ENCODE measurements around the gene KIF6.

GRCh38 chr6:39573541-39573940, 151.7 kb downstream of the KIF6 start:
- no peak for TF ChIP-seq CTCF (IDR thresholded peaks at IDR 0.05; ENCODE audit: borderline replicate concordance, extremely low read depth, low read length, poor library complexity, severe bottlenecking)
- no peak for TF ChIP-seq EZH2 (IDR thresholded peaks at IDR 0.05; ENCODE audit: borderline replicate concordance, low read depth, low read length, severe bottlenecking)
